WTC11 (cell line): ENCODE data around the gene ANKRD33B.

Experiments used
- ARID4B ChIP-seq: sonication (generic); formaldehyde crosslinking; IDR thresholded peaks from 2 replicates; pipeline ENCODE4 v1.8.0; 2023; ENCODE audit warnings: missing genetic modification reagents, mild to moderate bottlenecking, borderline replicate concordance
- CBFB ChIP-seq: sonication (generic); formaldehyde crosslinking; IDR thresholded peaks from 2 replicates; pipeline ENCODE4 v1.8.1; 2022; ENCODE audit warnings: mild to moderate bottlenecking, low read depth, missing genetic modification reagents
- CREB1 ChIP-seq: sonication (generic); formaldehyde crosslinking; IDR thresholded peaks from 2 replicates; pipeline ENCODE4 v1.8.0; 2023; ENCODE audit warnings: mild to moderate bottlenecking, missing genetic modification reagents
- CTCF ChIP-seq: fragments of 200-600 bp; IDR thresholded peaks from 2 replicates; pipeline ENCODE4 v1.8.0; 2022; ENCODE audit warnings: antibody characterized with exemption
- JUN ChIP-seq: sonication (generic); formaldehyde crosslinking; IDR thresholded peaks from 2 replicates; pipeline ENCODE4 v1.8.0; 2023; ENCODE audit warnings: mild to moderate bottlenecking, missing genetic modification reagents
- NR2C2 ChIP-seq: sonication (generic); formaldehyde crosslinking; IDR thresholded peaks from 2 replicates; pipeline ENCODE4 v1.8.0; 2022; ENCODE audit warnings: mild to moderate bottlenecking, missing genetic modification reagents
- USF1 ChIP-seq: sonication (generic); formaldehyde crosslinking; IDR thresholded peaks from 2 replicates; pipeline ENCODE4 v1.8.0; 2022; ENCODE audit warnings: mild to moderate bottlenecking, missing genetic modification reagents
- ZNF281 ChIP-seq: sonication (generic); formaldehyde crosslinking; IDR thresholded peaks from 2 replicates; pipeline ENCODE4 v1.8.0; 2023; ENCODE audit warnings: mild to moderate bottlenecking, missing genetic modification reagents
- ZNF512 ChIP-seq: sonication (generic); formaldehyde crosslinking; IDR thresholded peaks from 2 replicates; pipeline ENCODE4 v1.8.1; 2022; ENCODE audit warnings: missing genetic modification reagents, borderline replicate concordance

GRCh38 chr5:10559151-10559550 is 4.7 kb upstream of the ANKRD33B start:
- TF ChIP-seq CTCF (no peak), CREB1 (CRISPR knock-in tag) (no peak), NR2C2 (CRISPR knock-in tag) (no peak), ZNF281 (CRISPR knock-in tag) (no peak), ARID4B (CRISPR knock-in tag) (no peak), ZNF512 (no peak), CBFB (CRISPR knock-in tag) (no peak), USF1 (CRISPR knock-in tag) (no peak), JUN (CRISPR knock-in tag) (no peak)
